SK-N-SH (cell line): ENCODE data around the gene WDR17.

Experiments
- FOXM1 ChIP-seq: IDR thresholded peaks from 2 replicates; pipeline ENCODE4 v1.4.0; 2012; ENCODE audit warnings: low read depth, mild to moderate bottlenecking
- MXI1 ChIP-seq: IDR thresholded peaks from 2 replicates; pipeline ENCODE4 v1.6.1; 2012; ENCODE audit warnings: mild to moderate bottlenecking, low read depth, low read length, improper control_type of control experiment
- NRF1 ChIP-seq: IDR thresholded peaks from 2 replicates; pipeline ENCODE4 v1.6.1; 2012; ENCODE audit warnings: low read depth, mild to moderate bottlenecking, low read length
- REST ChIP-seq: IDR thresholded peaks from 2 replicates; pipeline ENCODE4 v1.6.1; 2012; ENCODE audit warnings: mild to moderate bottlenecking, low read depth, low read length, moderate library complexity
- TAF1 ChIP-seq: IDR thresholded peaks from 2 replicates; pipeline ENCODE4 v1.6.1; 2012; ENCODE audit warnings: low read depth, mild to moderate bottlenecking, low read length, moderate library complexity, borderline replicate concordance

- no peak for TF ChIP-seq REST
- no peak for TF ChIP-seq FOXM1
- no peak for TF ChIP-seq TAF1
- no peak for TF ChIP-seq MXI1
- TF ChIP-seq NRF1, result no peak
Measured at GRCh38 chr4:176038789-176039188, 26.9 kb upstream of the WDR17 start.
